ENCODE data around the gene WDR77. TPM values are rescaled to one million over a fixed set of nuclear protein-coding genes. Genes with fewer than 3 reads are reported as not detected.

Gene WDR77
- 58.0 and 59.7 TPM in 2 replicates for total RNA-seq (2014; rRNA removed; shearing (Covaris generic); ENCODE audit: low replicate concordance)

DNA sequence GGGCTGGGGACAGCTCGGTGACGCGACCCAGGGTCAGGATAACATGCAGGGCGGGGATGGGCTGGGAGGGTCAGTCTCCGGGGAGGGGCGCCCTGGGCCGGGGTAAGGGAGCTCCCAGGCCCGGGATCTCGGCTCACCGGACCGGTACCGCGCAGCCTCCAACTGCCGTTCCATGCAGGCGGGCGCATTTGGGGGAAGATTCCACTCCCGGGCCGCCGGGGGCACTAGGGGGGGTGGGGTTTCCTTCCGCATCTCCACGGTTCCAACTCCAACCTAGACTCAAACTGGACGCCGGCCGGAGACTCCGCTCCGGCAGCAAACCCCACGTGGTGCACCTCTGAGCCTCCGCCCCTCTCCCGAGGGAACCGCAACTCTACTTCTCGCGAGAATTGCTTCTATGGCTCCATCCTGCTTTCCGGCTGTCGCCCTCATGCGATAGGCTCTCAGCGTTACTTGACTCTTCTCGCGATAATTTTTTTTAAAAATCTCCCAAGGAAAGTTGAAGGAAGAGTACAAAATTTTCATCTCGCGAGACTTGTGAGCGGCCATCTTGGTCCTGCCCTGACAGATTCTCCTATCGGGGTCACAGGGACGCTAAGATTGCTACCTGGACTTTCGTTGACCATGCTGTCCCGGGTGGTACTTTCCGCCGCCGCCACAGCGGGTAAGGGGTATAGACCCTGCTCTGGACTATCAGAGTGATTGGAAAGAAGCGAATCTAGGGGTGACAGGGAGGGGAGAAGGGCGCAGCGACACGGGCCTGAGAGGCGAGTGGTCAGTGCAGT lies at the start of gene WDR77, which contains the start of gene ATP5PB:
WDR77 (minus strand) TSS at position 339 of the 785 bp plus-strand sequence; CDS start at position 252, 87 bp downstream.
ATP5PB (plus strand) TSS at position 547 of the 785 bp plus-strand sequence; CDS start at position 625, 78 bp downstream.
- peaks cover 57% of the 10 kb centered on the region for H3K36me3 ChIP-seq (ENCODE audit: insufficient read depth, low read length)
- H3K4me3 ChIP-seq (ENCODE audit: low read length), result peak within 1 kb of the TSS; percentile 95
- peak within 1 kb of the TSS; percentile 94 for H3K9ac ChIP-seq (ENCODE audit: low read length)
- 0 out of 2 replicates have a peak, but pooled peaks cover 16% of the 10 kb centered on the region for H4K20me1 ChIP-seq (ENCODE audit: insufficient read depth, low read depth, low read length)
- peak within 1 kb of the TSS; percentile 90 for H3K4me2 ChIP-seq (ENCODE audit: low read depth, low read length, poor library complexity, severe bottlenecking)
- no peaks in the 10 kb centered on the region for H3K27me3 ChIP-seq (ENCODE audit: low read length)
- peak within 1 kb of the TSS; percentile 55; the same call in 1 of the 2 replicates for H2AFZ ChIP-seq (ENCODE audit: low read length)
- no peaks in the 10 kb centered on the region for H3K9me3 ChIP-seq (ENCODE audit: low read length)
- H3K27ac ChIP-seq (ENCODE audit: low read length), result peak within 1 kb of the TSS; percentile 55
- H3K79me2 ChIP-seq (ENCODE audit: low read length), result peaks cover 91% of the 10 kb centered on the region
- H3K9me2 ChIP-seq (replicated peaks; ENCODE audit: insufficient read depth, low read length), result 0 out of 2 replicates have a peak, but pooled peaks cover 5% of the 10 kb centered on the region
- DNase-seq, result peak; percentile 100
- H3K4me1 ChIP-seq (ENCODE audit: low read length), result peaks cover 33% of the 10 kb centered on the region

- Histone ChIP-seq H3K4me3 (ENCODE audit: low read length) (no peak overlapping the region), H2AFZ (ENCODE audit: low read length) (no peak overlapping the region)
- DNase-seq, result no peak
Observed at GRCh38 chr1:111497592-111497991, 48.5 kb upstream of the WDR77 start.

DNA sequence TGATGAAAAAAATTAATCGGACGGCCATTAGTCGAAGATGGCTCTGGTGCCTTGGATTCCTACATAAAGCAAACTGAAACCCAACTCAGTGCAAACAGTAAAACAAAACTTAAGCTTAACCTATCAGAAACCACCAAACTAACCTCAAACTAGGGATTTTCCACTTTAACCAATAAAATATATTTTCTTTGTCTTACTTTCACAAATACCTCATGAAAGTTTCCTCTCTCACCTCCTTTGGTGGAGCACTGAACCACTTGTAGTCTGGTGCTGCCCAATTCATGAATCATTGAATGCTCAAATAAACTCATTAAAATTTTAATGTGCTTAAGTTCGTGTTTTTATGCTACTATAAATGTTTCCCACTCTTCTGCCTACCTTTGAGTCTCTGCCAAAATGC lies 47.3 kb upstream of the WDR77 start:
- no peak overlapping the region for H3K27ac ChIP-seq (ENCODE audit: low read length)
- peaks cover 4% of the 10 kb centered on the region; the same call in 1 of the 2 replicates for H3K4me1 ChIP-seq (ENCODE audit: low read length)
- H3K79me2 ChIP-seq (ENCODE audit: low read length), result no peaks in the 10 kb centered on the region
- H3K9me3 ChIP-seq (ENCODE audit: low read length), result no peaks in the 10 kb centered on the region
- no peaks in the 10 kb centered on the region for H4K20me1 ChIP-seq (ENCODE audit: insufficient read depth, low read depth, low read length)
- no peaks in the 10 kb centered on the region for H3K36me3 ChIP-seq (ENCODE audit: insufficient read depth, low read length)
- H3K4me2 ChIP-seq (ENCODE audit: low read depth, low read length, poor library complexity, severe bottlenecking), result no peak overlapping the region
- H3K4me3 ChIP-seq (ENCODE audit: low read length), result no peak overlapping the region
- H3K27me3 ChIP-seq (ENCODE audit: low read length), result no peaks in the 10 kb centered on the region
- no peaks in the 10 kb centered on the region for H3K9me2 ChIP-seq (replicated peaks; ENCODE audit: insufficient read depth, low read length)
- H3K9ac ChIP-seq (ENCODE audit: low read length), result no peak overlapping the region
- no peak for DNase-seq
- no peak overlapping the region for H2AFZ ChIP-seq (ENCODE audit: low read length)

More at GRCh38 chr1:111497592-111497991, 48.5 kb upstream of the WDR77 start:
- Histone ChIP-seq H3K36me3 (ENCODE audit: insufficient read depth, low read length) (no peaks in the 10 kb centered on the region), H3K27ac (ENCODE audit: low read length) (no peak overlapping the region), H3K4me1 (ENCODE audit: low read length) (peaks cover 4% of the 10 kb centered on the region; the same call in 1 of the 2 replicates), H4K20me1 (ENCODE audit: insufficient read depth, low read depth, low read length) (no peaks in the 10 kb centered on the region), H3K9ac (ENCODE audit: low read length) (no peak overlapping the region), H3K9me2 (replicated peaks; ENCODE audit: insufficient read depth, low read length) (no peaks in the 10 kb centered on the region), H3K4me2 (ENCODE audit: low read depth, low read length, poor library complexity, severe bottlenecking) (no peak overlapping the region), H3K79me2 (ENCODE audit: low read length) (no peaks in the 10 kb centered on the region), H3K9me3 (ENCODE audit: low read length) (no peaks in the 10 kb centered on the region), H3K27me3 (ENCODE audit: low read length) (no peaks in the 10 kb centered on the region)

DNA sequence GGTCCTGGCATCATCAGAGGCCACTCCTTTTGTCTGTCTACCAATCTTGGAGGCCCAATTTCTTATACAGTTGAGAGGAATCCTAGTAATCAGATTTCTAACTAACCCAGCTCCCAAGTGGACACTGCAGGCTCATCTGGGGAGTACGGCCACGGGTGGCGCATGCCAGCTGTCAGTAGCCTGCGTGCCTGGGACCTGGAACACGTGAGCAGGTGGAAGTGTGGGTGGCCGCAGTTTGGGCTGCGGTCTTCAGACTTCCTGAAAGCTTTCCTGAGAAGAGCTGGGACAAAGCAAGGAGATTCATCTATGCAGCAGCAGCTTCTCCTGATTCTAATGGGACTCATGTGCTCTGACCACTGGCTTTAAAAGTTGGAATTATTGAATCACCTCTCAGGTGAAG lies 42.0 kb upstream of the WDR77 start:
- Histone ChIP-seq H2AFZ (ENCODE audit: low read length) (no peak overlapping the region), H3K27me3 (ENCODE audit: low read length) (no peaks in the 10 kb centered on the region), H3K36me3 (ENCODE audit: insufficient read depth, low read length) (no peaks in the 10 kb centered on the region), H3K79me2 (ENCODE audit: low read length) (no peaks in the 10 kb centered on the region), H4K20me1 (ENCODE audit: insufficient read depth, low read depth, low read length) (no peaks in the 10 kb centered on the region), H3K9me3 (ENCODE audit: low read length) (no peaks in the 10 kb centered on the region), H3K4me3 (ENCODE audit: low read length) (no peak overlapping the region), H3K4me1 (ENCODE audit: low read length) (peaks cover 4% of the 10 kb centered on the region; the same call in 1 of the 2 replicates), H3K9me2 (replicated peaks; ENCODE audit: insufficient read depth, low read length) (no peaks in the 10 kb centered on the region), H3K9ac (ENCODE audit: low read length) (no peak overlapping the region), H3K27ac (ENCODE audit: low read length) (no peak overlapping the region), H3K4me2 (ENCODE audit: low read depth, low read length, poor library complexity, severe bottlenecking) (no peak overlapping the region)
- no peak for DNase-seq

DNA sequence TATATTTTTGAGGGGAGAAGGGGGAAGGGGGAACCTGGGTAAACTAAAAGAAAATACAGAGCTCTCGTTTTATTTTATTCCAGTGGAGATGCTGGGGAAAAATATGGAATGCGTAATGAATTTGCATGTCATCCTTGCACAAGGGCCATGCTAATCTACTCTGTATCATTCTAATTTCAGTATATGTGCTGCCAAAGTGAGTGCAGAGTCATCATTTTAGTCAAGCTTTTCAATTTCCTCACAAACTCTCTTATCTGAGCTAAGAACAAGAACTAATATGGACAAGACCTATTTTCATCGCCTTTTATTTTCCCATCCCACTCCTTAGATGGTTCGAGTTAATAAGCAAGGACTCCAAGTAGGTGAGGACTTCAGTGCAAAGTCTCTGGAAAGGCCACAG lies 41.2 kb upstream of the WDR77 start:
- DNase-seq, result no peak
- no peak overlapping the region for H3K4me3 ChIP-seq (ENCODE audit: low read length)
- no peaks in the 10 kb centered on the region for H3K9me2 ChIP-seq (replicated peaks; ENCODE audit: insufficient read depth, low read length)

DNA sequence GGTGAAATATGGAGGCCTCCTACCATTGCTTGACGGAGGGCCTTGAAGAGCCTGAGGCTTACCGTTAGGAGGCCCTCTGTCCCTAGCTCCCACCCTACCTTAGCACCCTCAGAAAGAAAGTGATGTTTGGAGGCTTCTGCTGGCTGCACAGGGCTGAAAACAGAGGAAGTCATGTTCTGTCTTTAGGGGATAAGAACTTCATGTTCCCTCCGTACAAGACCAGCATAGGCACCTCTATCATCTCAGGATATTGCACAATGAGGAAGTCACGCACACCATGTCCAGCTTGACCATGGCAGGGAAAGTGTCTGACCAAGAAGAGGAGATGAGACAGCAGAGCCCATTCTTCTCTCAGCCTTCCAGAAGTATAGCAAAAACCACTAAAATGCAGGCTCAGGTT lies 40.5 kb upstream of the WDR77 start:
- DNase-seq, result no peak
- H3K9ac ChIP-seq (ENCODE audit: low read length), result no peak overlapping the region

More for the DNA sequence above, 41.2 kb upstream of the WDR77 start:
- no peaks in the 10 kb centered on the region for H3K9me3 ChIP-seq (ENCODE audit: low read length)
- H3K4me1 ChIP-seq (ENCODE audit: low read length), result peaks cover 4% of the 10 kb centered on the region; the same call in 1 of the 2 replicates
- H2AFZ ChIP-seq (ENCODE audit: low read length), result no peak overlapping the region
- H4K20me1 ChIP-seq (ENCODE audit: insufficient read depth, low read depth, low read length), result no peaks in the 10 kb centered on the region
- H3K36me3 ChIP-seq (ENCODE audit: insufficient read depth, low read length), result no peaks in the 10 kb centered on the region
- H3K79me2 ChIP-seq (ENCODE audit: low read length), result no peaks in the 10 kb centered on the region
- no peak overlapping the region for H3K27ac ChIP-seq (ENCODE audit: low read length)
- H3K9ac ChIP-seq (ENCODE audit: low read length), result no peak overlapping the region
- H3K27me3 ChIP-seq (ENCODE audit: low read length), result no peaks in the 10 kb centered on the region
- no peak overlapping the region for H3K4me2 ChIP-seq (ENCODE audit: low read depth, low read length, poor library complexity, severe bottlenecking)

GRCh38 chr1:111488669-111489068 lies 39.6 kb upstream of the WDR77 start:
- H3K27me3 ChIP-seq (ENCODE audit: low read length), result no peaks in the 10 kb centered on the region
- no peaks in the 10 kb centered on the region for H4K20me1 ChIP-seq (ENCODE audit: insufficient read depth, low read depth, low read length)
- DNase-seq, result no peak
- H3K79me2 ChIP-seq (ENCODE audit: low read length), result no peaks in the 10 kb centered on the region
- H2AFZ ChIP-seq (ENCODE audit: low read length), result no peak overlapping the region
- H3K9me2 ChIP-seq (replicated peaks; ENCODE audit: insufficient read depth, low read length), result no peaks in the 10 kb centered on the region
- H3K9me3 ChIP-seq (ENCODE audit: low read length), result no peaks in the 10 kb centered on the region
- no peak overlapping the region for H3K4me3 ChIP-seq (ENCODE audit: low read length)
- H3K27ac ChIP-seq (ENCODE audit: low read length), result no peak overlapping the region
- H3K36me3 ChIP-seq (ENCODE audit: insufficient read depth, low read length), result no peaks in the 10 kb centered on the region
- no peak overlapping the region for H3K4me2 ChIP-seq (ENCODE audit: low read depth, low read length, poor library complexity, severe bottlenecking)
- no peak overlapping the region for H3K9ac ChIP-seq (ENCODE audit: low read length)
- H3K4me1 ChIP-seq (ENCODE audit: low read length), result peaks cover 4% of the 10 kb centered on the region; the same call in 1 of the 2 replicates

More for the DNA sequence above, 40.5 kb upstream of the WDR77 start:
- H3K36me3 ChIP-seq (ENCODE audit: insufficient read depth, low read length), result no peaks in the 10 kb centered on the region
- H3K27ac ChIP-seq (ENCODE audit: low read length), result no peak overlapping the region
- H2AFZ ChIP-seq (ENCODE audit: low read length), result no peak overlapping the region
- H3K4me2 ChIP-seq (ENCODE audit: low read depth, low read length, poor library complexity, severe bottlenecking), result no peak overlapping the region
- no peaks in the 10 kb centered on the region for H3K9me2 ChIP-seq (replicated peaks; ENCODE audit: insufficient read depth, low read length)
- H4K20me1 ChIP-seq (ENCODE audit: insufficient read depth, low read depth, low read length), result no peaks in the 10 kb centered on the region
- no peak overlapping the region for H3K4me3 ChIP-seq (ENCODE audit: low read length)
- H3K79me2 ChIP-seq (ENCODE audit: low read length), result no peaks in the 10 kb centered on the region
- H3K4me1 ChIP-seq (ENCODE audit: low read length), result peaks cover 4% of the 10 kb centered on the region; the same call in 1 of the 2 replicates
- H3K9me3 ChIP-seq (ENCODE audit: low read length), result no peaks in the 10 kb centered on the region
- no peaks in the 10 kb centered on the region for H3K27me3 ChIP-seq (ENCODE audit: low read length)

DNA sequence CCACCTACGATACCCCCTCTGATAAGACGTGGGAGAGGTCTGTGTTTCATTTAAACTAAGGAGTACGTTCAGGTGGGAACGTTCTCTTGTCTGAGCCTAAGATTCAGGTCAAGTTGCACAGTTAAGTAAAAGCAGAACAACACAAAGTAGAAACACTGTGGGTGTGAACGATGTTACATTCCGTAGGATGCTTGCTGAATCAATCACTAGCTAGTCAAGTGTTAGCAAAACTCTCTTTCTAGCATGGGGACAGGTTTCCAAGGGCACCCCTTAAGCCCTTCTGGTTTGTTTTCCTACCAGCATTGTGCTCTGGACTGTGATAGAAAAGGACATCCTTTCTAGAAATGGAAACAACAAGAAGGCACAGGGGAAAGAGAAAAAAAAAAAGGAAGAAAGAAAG lies 38.1 kb upstream of the WDR77 start:
- Histone ChIP-seq H3K27ac (ENCODE audit: low read length) (no peak overlapping the region), H3K79me2 (ENCODE audit: low read length) (no peaks in the 10 kb centered on the region), H3K9me3 (ENCODE audit: low read length) (no peaks in the 10 kb centered on the region), H3K4me1 (ENCODE audit: low read length) (peaks cover 1% of the 10 kb centered on the region; the same call in 1 of the 2 replicates), H2AFZ (ENCODE audit: low read length) (peak overlapping the region; percentile 11; the same call in 1 of the 2 replicates), H4K20me1 (ENCODE audit: insufficient read depth, low read depth, low read length) (no peaks in the 10 kb centered on the region), H3K36me3 (ENCODE audit: insufficient read depth, low read length) (no peaks in the 10 kb centered on the region), H3K9ac (ENCODE audit: low read length) (no peak overlapping the region), H3K9me2 (replicated peaks; ENCODE audit: insufficient read depth, low read length) (no peaks in the 10 kb centered on the region), H3K27me3 (ENCODE audit: low read length) (no peaks in the 10 kb centered on the region), H3K4me3 (ENCODE audit: low read length) (no peak overlapping the region), H3K4me2 (ENCODE audit: low read depth, low read length, poor library complexity, severe bottlenecking) (no peak overlapping the region)
- no peak for DNase-seq

Measured in Karpas-422 (cell line).